ENCODE data around the gene ACOT12.
"Not testable (repeated sequence)": the region's sequence is repeated elsewhere in the genome, so short reads cannot be mapped to it uniquely, and the experiment has no call there.

Gene ACOT12

DNA sequence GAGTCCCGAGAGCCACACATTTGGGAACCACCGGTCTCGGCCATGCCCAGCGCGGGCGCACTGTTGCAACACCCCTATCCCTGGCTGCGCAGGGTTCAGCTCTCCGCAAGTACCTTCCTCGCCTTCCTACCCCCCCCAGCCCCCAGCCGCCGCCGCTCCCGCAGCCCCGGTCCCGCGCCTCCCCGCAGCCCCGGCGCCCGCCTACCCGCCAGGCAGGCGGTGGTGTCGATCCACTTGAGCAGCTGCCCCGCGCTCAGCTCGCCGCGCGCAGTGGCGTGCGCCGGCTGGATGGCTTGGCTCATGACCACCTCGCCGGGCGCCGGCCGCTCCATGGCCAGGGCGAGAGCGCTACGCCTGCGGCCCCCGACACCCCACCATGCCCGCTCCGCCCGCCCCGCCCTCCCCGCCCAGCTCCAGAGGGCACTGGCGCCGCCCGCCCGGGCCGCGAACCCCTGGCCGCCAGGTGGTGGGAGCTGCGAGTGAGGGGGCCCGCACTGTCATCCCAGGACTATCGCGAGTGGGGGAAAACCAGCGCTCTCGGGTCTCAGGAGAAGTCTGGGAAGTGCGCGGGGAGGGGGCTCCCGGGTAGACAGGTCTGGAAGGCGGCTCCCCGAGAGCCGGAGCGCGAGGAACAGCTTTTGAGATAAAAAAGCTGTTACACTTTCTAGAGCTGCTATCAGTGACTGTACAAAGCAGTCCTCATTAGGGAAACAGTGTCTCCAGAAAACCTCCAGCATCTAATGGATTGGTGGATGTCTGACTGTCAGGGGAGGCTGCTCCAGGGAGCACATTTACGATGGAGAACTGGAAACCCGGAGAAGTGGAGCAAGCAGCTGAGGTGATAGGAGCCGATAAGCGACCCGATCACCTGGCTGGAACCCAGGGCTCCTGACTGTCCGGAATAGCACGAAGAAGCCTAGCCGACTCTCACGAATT, at the start of gene ACOT12:
ACOT12 (minus strand) TSS at position 352 of the 936 bp plus-strand sequence; CDS start at position 332, 20 bp downstream.
- no peak for DNase-seq

DNA sequence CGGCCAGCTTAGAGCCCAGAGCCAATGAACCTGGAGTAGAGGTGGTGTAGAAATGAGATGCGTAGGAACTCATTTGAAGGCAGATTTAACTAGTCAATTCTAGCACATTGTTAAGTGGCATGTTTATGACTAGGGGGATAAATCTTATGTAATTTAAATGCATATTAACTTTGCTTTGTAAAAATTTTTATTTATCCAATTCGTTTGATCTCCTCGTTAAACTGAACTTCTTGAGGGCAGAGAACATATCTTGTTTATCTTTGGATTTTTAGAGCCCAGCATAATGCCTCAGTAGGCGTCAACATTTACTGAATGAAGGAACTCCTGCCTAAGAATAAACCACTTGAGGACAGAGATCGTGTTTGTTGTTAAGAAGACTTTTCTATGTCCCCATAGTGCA, 41.1 kb upstream of the ACOT12 start:
- no peak for DNase-seq

DNA sequence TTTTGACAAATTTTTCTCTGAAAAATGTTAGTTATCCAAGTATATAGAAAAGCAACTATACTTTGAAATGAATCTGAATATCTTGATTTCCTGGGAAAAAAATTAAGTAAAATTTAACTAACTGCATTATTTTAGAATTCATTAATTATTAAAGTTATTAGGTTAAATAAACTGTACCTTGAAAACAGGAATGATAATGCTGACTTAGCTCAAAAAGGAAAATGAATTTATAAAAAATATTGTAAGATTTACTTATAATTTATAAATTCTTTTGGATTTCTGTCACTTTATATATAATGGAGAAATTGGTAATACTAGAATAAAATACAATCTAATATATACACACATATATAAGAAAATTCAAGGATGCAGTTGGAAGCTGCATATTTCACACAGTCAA, 36.1 kb upstream of the ACOT12 start:
- no peak for DNase-seq

DNA sequence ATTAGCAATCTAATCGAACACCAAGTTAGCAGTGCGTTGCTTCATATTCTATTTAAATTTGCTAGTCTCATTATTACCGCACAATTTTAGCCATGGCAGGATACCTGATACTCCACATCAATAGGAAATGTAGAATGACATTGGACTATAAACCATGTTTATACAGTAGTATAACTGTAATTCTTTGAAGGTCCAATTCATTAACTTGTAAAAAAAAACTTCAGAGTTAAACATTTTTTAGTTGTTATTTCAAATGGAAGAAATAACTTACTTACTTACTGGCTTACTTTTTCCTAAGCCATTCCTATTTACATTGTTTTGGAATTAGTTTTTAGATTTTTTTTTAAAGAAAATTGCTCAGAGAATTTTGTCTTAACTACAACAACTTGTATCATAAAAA, 35.4 kb upstream of the ACOT12 start:
- no peak for DNase-seq

- DNase-seq: no peak
Observed at GRCh38 chr5:81428861-81429260, 34.9 kb upstream of the ACOT12 start.

- no peak for DNase-seq
Observed at GRCh38 chr5:81428446-81428845, 34.5 kb upstream of the ACOT12 start.

GRCh38 chr5:81427566-81427965, 33.6 kb upstream of the ACOT12 start:
- no peak for DNase-seq

DNA sequence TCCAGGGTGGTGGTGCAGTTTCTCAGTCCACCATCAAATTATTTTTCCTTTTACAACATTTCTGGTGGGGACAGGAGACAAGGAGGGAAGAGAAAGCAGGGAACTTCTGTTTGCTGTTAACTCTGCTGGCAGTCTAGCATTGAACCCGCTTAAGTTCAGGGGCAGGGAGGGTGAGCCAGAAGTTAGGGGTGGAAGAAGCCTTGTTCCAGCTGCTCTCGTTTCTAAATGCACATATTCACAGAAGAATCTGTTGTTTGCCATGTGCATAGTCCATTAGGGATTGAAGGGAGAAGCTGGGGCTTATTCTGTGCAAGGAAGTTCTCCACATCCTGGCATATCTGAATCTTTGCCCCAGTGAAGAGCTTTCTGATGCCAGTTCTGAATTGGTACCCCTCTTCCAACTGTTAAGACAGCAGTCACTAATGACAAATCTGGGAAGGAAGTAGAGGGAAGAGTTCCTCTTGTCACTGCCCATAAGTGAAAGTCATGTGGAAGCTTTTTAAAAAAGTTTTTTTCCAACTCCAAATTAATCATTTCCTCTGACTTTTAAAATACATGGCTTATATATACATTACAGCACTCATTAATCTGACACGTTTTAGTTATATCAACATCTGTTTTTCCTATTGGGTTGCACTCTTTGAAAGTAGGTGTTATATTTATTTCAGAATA, 32.6 kb upstream of the ACOT12 start:
- DNase-seq: no peak

DNA sequence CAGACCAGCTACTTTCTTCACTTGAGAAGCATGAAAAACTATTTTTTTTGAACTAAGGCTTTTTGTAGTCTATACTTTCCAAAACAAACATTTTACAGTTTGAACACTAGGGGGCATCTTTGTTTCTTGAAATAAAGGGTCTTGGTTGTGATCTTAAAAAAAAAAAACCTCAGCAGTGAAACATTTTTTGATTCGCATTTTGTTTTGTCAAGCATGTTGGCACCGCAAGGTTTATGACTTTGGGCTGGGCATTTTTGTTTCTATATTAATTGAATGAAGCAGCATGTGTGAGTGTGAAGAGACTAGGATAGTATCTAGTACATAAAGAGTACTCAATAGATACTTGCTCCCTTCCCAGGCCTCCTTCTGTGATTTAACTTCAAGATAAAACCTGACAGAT, 31.6 kb upstream of the ACOT12 start:
- no peak for DNase-seq

GRCh38 chr5:81424728-81425127, 30.8 kb upstream of the ACOT12 start:
- DNase-seq: no peak

DNA sequence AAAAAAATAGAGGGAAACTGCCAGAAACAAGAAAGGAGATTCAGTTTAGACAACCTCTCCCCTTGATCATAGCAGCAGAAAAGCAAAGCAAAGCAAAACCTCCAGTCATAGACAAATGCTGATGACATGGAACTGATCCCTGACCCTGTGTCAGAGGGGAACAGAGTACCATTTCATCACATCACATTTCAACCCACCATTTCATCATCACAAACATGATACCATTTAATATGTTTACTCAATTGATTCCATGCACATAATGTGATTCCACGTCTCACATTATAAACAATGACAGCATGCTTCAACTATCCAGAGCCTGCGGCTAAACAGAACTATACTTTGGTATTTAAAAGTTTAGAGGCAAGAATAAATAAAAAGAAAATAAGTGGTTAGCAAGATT, 28.7 kb upstream of the ACOT12 start:
- peak; percentile 6 for DNase-seq

GRCh38 chr5:81420039-81420667, 26.2 kb upstream of the ACOT12 start:
- peak; percentile 79 for DNase-seq

- DNase-seq: no peak
Observed at GRCh38 chr5:81418606-81419005, 24.7 kb upstream of the ACOT12 start.

DNA sequence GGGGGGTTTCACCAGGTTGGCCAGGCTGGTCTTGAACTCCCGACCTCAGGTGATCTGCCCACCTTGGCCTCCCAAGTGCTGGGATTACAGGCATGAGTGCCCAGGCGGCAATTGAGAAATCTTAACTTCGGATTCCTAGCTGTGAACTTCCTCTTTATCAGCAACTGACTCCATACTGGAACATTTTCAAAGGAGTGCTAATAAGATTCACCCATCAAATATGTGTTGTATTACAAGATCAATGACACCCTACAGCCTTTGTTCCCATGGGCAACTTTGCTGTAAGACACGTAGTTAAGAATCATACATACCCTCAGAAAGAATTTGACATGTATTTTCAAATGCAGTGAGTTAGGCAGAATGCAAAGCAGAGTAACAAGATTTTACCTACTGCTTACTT, 23.1 kb upstream of the ACOT12 start:
- DNase-seq: peak; percentile 31

- DNase-seq: no peak
Observed at GRCh38 chr5:81409896-81410295, 16.0 kb upstream of the ACOT12 start.

DNA sequence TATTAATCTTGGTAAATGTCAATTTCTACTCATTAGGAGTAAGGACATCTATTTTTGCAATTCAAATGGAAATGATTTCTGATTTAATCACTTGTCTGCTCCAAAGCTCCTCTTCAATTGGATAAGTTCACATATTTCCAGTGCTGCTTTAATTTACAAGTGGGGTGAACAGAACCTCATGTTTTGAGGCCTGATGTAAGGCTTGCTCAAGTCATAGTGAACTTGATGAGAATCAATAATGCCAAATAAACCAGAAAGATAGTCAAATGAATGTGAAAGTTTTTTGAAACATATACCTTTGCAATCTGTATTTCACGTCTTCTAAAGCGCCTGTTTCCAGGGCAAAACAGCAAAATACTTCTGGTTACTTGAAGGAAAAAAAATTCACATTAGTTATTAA, 15.4 kb upstream of the ACOT12 start:
- DNase-seq: no peak

DNA sequence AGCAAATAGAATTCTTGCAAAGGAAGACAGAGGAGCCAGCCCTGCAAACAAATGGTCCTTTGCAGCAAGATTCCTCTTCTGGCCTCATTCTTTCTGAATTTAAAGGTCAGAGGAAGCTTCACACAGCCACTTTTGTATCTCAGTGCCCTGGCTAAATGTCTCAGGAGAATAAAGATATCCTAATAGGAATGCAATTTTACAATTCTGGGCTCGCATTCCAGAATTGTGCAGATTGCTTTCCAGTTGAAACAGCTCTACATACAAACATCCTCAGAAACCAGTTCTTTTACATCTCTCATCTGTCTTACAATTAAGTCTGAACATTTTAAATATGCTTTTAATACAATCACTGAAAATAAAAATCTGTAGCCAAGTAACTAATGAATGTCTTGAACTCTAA, 14.6 kb upstream of the ACOT12 start:
- DNase-seq: no peak

DNA sequence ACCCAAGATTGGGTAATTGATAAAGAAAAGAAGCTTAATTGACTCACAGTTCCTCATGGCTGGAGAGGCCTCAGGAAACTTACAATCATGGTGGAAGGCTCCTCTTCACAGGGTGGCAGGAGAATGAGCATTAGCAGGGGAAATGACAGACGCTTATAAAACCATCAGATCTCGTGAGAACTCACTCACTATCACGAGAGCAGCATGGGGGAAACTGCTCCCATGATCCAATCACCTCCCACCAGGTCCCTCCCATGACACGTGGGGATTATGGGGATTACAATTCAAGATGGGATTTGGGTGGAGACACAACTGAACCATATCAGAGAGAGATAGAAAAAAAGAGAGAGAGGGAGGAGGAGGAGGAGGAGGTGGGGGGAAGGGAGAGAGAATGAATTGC, 13.9 kb upstream of the ACOT12 start:
- not testable (repeated sequence) for DNase-seq

DNA sequence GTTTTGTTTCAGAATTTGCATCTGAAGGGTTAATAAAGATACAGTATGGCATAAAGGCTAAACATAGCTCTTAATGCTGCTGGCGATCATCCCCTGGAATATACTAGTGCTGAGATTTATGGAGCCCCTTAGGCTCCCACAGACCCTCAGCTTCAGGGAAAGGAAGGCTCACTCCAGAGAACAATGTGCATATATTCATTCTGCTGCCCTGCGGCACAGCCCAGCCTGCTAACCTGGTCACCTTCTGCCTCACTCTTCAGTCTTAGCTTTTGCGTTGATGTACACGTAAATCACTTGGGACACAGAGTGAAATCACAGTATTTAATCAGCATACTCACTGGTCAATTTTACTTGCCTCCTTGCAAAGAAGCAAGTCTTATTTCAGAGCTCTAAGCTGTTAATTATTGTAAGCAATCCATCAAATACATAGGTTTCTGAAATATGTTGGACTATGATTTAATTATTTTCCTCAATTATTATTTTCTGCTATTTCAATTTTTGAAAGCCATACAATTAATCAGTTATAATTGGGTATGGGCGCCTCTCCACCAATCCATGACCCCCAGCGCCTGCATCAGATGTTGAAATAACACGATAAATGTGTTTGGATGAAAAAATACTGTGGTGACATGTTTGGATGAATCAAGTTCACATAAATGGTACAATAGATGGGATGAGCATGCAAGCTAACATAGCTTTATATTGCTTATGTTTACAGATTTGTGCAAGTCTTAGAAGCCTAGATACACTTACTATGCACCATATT, 11.4 kb upstream of the ACOT12 start:
- DNase-seq: no peak

DNA sequence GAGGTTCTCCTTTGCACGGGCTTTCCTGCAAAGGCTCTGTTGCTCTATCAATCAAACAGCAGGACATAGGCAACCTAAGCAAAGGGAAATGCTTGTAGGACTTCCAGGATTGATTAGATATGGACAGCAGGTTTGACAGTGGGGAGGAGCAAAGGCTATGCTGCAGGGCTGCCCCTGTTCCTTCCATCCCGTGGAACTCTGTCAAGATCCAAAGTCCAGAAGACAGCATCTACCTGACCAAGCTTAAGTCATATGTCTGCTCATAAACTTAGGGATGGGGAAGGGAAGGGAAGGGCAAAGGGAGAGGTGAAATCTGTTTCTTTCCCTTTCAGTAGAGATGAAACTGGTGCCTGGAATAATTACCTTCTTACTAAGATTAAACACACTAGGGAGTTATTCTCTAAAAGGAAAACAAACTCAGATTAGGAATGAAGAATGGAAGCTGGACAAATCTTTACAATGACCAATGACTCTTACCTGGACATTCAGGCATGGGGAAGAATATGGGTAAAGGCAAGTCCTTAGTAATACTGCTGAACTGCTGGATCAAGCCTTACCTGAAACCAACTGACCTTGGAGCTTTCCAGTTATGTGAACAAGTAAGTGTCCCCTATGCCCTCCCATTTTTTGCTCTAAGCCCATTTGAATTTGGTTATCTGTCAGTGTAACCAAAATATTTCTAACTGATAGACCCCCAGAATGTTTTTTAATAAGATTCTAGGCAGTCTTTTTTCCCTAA, 8.4 kb upstream of the ACOT12 start:
- DNase-seq: no peak

DNA sequence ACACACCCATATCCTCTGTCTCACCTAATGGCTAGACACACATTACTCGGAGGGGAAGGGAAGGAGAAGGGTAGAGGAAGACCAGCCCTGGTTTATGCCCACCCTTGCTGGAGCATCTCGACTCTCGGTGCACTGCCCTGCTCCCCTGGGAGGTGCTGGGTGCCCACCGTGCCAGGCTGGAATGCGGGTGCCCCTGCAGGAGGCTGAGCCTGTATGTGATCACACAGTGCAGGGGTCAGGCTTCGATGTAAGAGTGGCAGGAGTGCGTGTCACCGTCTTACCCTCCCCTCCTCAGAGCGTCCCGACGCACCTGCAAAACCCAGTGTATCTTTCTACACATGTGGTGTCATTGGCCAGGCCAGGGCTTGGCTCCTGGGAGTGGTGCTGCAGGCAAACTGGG, 7.3 kb upstream of the ACOT12 start:
- DNase-seq: no peak

- no peak for DNase-seq
Observed at GRCh38 chr5:81400375-81400774, 6.4 kb upstream of the ACOT12 start.
